ENCODE results near the gene MPND.

- TF ChIP-seq, protein P1, sequence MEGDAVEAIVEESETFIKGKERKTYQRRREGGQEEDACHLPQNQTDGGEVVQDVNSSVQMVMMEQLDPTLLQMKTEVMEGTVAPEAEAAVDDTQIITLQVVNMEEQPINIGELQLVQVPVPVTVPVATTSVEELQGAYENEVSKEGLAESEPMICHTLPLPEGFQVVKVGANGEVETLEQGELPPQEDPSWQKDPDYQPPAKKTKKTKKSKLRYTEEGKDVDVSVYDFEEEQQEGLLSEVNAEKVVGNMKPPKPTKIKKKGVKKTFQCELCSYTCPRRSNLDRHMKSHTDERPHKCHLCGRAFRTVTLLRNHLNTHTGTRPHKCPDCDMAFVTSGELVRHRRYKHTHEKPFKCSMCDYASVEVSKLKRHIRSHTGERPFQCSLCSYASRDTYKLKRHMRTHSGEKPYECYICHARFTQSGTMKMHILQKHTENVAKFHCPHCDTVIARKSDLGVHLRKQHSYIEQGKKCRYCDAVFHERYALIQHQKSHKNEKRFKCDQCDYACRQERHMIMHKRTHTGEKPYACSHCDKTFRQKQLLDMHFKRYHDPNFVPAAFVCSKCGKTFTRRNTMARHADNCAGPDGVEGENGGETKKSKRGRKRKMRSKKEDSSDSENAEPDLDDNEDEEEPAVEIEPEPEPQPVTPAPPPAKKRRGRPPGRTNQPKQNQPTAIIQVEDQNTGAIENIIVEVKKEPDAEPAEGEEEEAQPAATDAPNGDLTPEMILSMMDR (conservative IDR thresholded peaks at IDR 0.05 in 1 of 2, IDR thresholded peaks at IDR 0.05 in 1 of 2; ENCODE audit: extremely low read depth in 1 of 2, insufficient read depth in 1 of 2, low read depth in 1 of 2, low read length in 2 of 2): no peak
- no peak for TF ChIP-seq EZH2 (IDR thresholded peaks at IDR 0.05; ENCODE audit: borderline replicate concordance, low read length)
Measured at GRCh38 chr19:4361152-4362046, 18.0 kb downstream of the MPND start.

Data from mammary epithelial cell (primary cell).